Left lung (tissue), 10 donors: Measurements from ENCODE around the gene MXRA7. TPM values are rescaled to one million over a fixed set of nuclear protein-coding genes. Genes with fewer than 3 reads are reported as not detected.
"Not testable (repeated sequence)": the region's sequence is repeated elsewhere in the genome, so short reads cannot be mapped to it uniquely, and the experiment has no call there.

Experiments used
- ATAC-seq: fragments of 200-7000 bp; cut with Tn5 transposase; one replicate; pipeline ENCODE4 v1.9.1; 2020; ENCODE audit warnings: moderate library complexity
- DNase-seq, 4 donors: peaks; one replicate each; pipeline ENCODE4 v3.0.0-alpha.2; 2013 to 2020
- H3K27ac ChIP-seq, 2 donors: fragments of 200-600 bp; sonication (generic) in 1 of 2; one replicate each; pipeline versions ENCODE4 v1.5.0 to v1.8.0; 2020 to 2021
- H3K27me3 ChIP-seq, 2 donors: fragments of 200-600 bp; sonication (generic) in 1 of 2; one replicate each; pipeline versions ENCODE4 v1.5.0 to v1.8.0; 2020 to 2021
- H3K36me3 ChIP-seq, 2 donors: fragments of 200-600 bp; sonication (generic) in 1 of 2; one replicate each; pipeline versions ENCODE4 v1.5.0 to v1.8.0; 2020 to 2021
- H3K4me1 ChIP-seq, 2 donors: fragments of 200-600 bp; one replicate each; pipeline ENCODE4 v1.8.0; 2021
- H3K4me3 ChIP-seq, 2 donors: fragments of 200-600 bp; sonication (generic) in 1 of 2; one replicate each; pipeline versions ENCODE4 v1.5.0 to v1.8.0; 2020 to 2021; ENCODE audit warnings: mild to moderate bottlenecking in 1 of 2
- H3K9me3 ChIP-seq, 2 donors: fragments of 200-600 bp; sonication (generic) in 1 of 2; one replicate each; pipeline versions ENCODE4 v1.5.0 to v1.8.0; 2020 to 2021
- CTCF ChIP-seq, 2 donors: fragments of 200-600 bp; sonication (generic) in 1 of 2; IDR thresholded peaks; one replicate each; pipeline versions ENCODE4 v1.5.0 to v1.8.0; 2021; ENCODE audit warnings: antibody characterized with exemption in 2 of 2
- intact Hi-C, 2 donors: fragments of 100-400 bp; cut with DNase I; formaldehyde crosslinking; loops; one replicate each; pipeline versions ENCODE4 v1.11.2 to v1.14.2; 2022
- polyA plus RNA-seq, 6 donors: library from polyadenylated mRNA; unstranded; fragments of 120-200 nt; gene quantifications; one replicate each; pipeline ENCODE4 v1.2.1, GENCODE V29; 2013; ENCODE audit not compliant: insufficient read length in 6 of 6
- total RNA-seq, 2 donors: library from RNA; stranded (reverse); fragmentation: NEBNext Ultra II Directional; extraction: Animal tissue kit (Norgen Biotek cat#: 25700); gene quantifications; one replicate each; pipeline ENCODE4 v1.2.1, GENCODE V29; 2021
- donor health status: DM: no; HTN: yes; CAD: no.
- donor health status: DM: no; HTN: no; CAD: no.

MXRA7 gene
- total and polyA plus RNA-seq, 8 donors: 71.5 to 211 (median 88.2) TPM

- ATAC-seq (peak; percentile 14), DNase-seq (no peak)
- intact Hi-C loops: loop anchor here in 1 of 2 donors (10.0 kb wide), 1 partner anchor 160 kb away; no protein-coding TSS in a partner anchor
- no peak overlapping the region for H3K4me3 ChIP-seq
- peaks cover 0 to 69% of the 10 kb centered on the region in 2 donors for H3K36me3 ChIP-seq
- peaks cover 0 to 5% of the 10 kb centered on the region in 2 donors for H3K27me3 ChIP-seq
- H3K27ac ChIP-seq: peak overlapping the region; percentile 75 to 95
- H3K9me3 ChIP-seq: no peaks in the 10 kb centered on the region
- peaks cover 29 to 60% of the 10 kb centered on the region in 2 donors for H3K4me1 ChIP-seq
- peak; percentile 66 to 83 for TF ChIP-seq CTCF (IDR thresholded peaks at IDR 0.05)
Observed at GRCh38 chr17:76714822-76715495, 4.2 kb upstream of the MXRA7 start.

GRCh38 chr17:76714336-76714735 is 3.6 kb upstream of the MXRA7 start:
- intact Hi-C loops: loop anchor here in 1 of 2 donors (10.0 kb wide), 1 partner anchor 160 kb away; no protein-coding TSS in a partner anchor
- ATAC-seq (no peak), DNase-seq (no peak)
- Histone ChIP-seq H3K9me3 (no peaks in the 10 kb centered on the region), H3K27me3 (peaks cover 0 to 6% of the 10 kb centered on the region in 2 donors), H3K4me3 (no peak overlapping the region), H3K36me3 (peaks cover 0 to 63% of the 10 kb centered on the region in 2 donors), H3K4me1 (peaks cover 29 to 66% of the 10 kb centered on the region in 2 donors), H3K27ac (peak overlapping the region in 1 of 2 donors; percentile 95)
- no peak for TF ChIP-seq CTCF (IDR thresholded peaks at IDR 0.05)

- intact Hi-C loops: loop anchor here in 1 of 2 donors (10.0 kb wide), 1 partner anchor 159 kb away; no protein-coding TSS in a partner anchor
- Histone ChIP-seq H3K27ac (no peak overlapping the region), H3K36me3 (peaks cover 0 to 57% of the 10 kb centered on the region in 2 donors), H3K4me1 (peaks cover 33 to 71% of the 10 kb centered on the region in 2 donors), H3K4me3 (no peak overlapping the region), H3K27me3 (peaks cover 0 to 6% of the 10 kb centered on the region in 2 donors), H3K9me3 (no peaks in the 10 kb centered on the region)
- TF ChIP-seq CTCF (IDR thresholded peaks at IDR 0.05): no peak
- DNase-seq (no peak), ATAC-seq (no peak)
Observed at GRCh38 chr17:76713765-76714164, 3.0 kb upstream of the MXRA7 start.

GRCh38 chr17:76712321-76712720 is 1.6 kb upstream of the MXRA7 start:
- H3K36me3 ChIP-seq: peaks cover 0 to 43% of the 10 kb centered on the region in 2 donors
- not testable (repeated sequence) for H3K9me3 ChIP-seq, ATAC-seq, DNase-seq, H3K27me3 ChIP-seq, H3K4me3 ChIP-seq
- peak overlapping the region; percentile 55 to 70 for H3K27ac ChIP-seq
- intact Hi-C loops: loop anchor here in 1 of 2 donors (10.0 kb wide), 1 partner anchor 158 kb away; no protein-coding TSS in a partner anchor
- peaks cover 47 to 75% of the 10 kb centered on the region in 2 donors for H3K4me1 ChIP-seq

GRCh38 chr17:76709951-76710862 is 558 bp downstream of the MXRA7 start:
- peaks cover 29 to 55% of the 10 kb centered on the region in 2 donors for H3K4me1 ChIP-seq
- ATAC-seq: peak; percentile 49
- H3K27ac ChIP-seq: peak overlapping the region; percentile 67 to 88
- not testable (repeated sequence) for DNase-seq, H3K9me3 ChIP-seq, H3K27me3 ChIP-seq
- H3K4me3 ChIP-seq: peak overlapping the region; percentile 51 to 80
- intact Hi-C loops: loop anchor here in 1 of 2 donors (10.0 kb wide), 1 partner anchor 155 kb away; no protein-coding TSS in a partner anchor
- H3K36me3 ChIP-seq: peaks cover 0 to 24% of the 10 kb centered on the region in 2 donors
